Right atrium auricular region (tissue), 2 donors: ENCODE measurements around the gene OMG. TPM values are rescaled to one million over a fixed set of nuclear protein-coding genes. Genes with fewer than 3 reads are reported as not detected.
"Not testable (repeated sequence)": the region's sequence is repeated elsewhere in the genome, so short reads cannot be mapped to it uniquely, and the experiment has no call there.

ENCODE experiments used
- DNase-seq: peaks from one replicate; pipeline ENCODE4 v3.0.0-alpha.2; 2019; ENCODE audit warnings: low spot score
- H3K27ac ChIP-seq, 2 donors: fragments of 200-600 bp; sonication (generic); 1 replicate in 1 of 2; 2 replicates in 1 of 2; pipeline ENCODE4 v1.5.1; 2016 to 2019
- H3K27me3 ChIP-seq, 2 donors: fragments of 200-600 bp; sonication (generic); one replicate each; pipeline versions ENCODE4 v1.5.1 to v1.6.0; 2017 to 2019
- H3K36me3 ChIP-seq: fragments of 200-600 bp; sonication (generic); one replicate; pipeline ENCODE4 v1.5.1; 2016
- H3K4me1 ChIP-seq, 2 donors: fragments of 200-600 bp; sonication (generic); one replicate each; pipeline versions ENCODE4 v1.5.1 to v1.6.0; 2017 to 2019
- H3K4me3 ChIP-seq, 2 donors: fragments of 200-600 bp; sonication (generic); 1 replicate in 1 of 2; 2 replicates in 1 of 2; pipeline ENCODE4 v1.5.1; 2017 to 2019; ENCODE audit warnings: mild to moderate bottlenecking in 1 of 2, moderate library complexity in 1 of 2
- H3K9me3 ChIP-seq, 2 donors: fragments of 200-600 bp; sonication (generic); one replicate each; pipeline ENCODE4 v1.5.1; 2019
- total RNA-seq, 2 donors: library from RNA; depleted of rRNA; stranded (reverse); fragments of >200 nt; gene quantifications; one replicate each; pipeline ENCODE4 v1.1.0, GENCODE V29; 2016
- TF ChIP-seq, protein P1 (sequence below), 2 donors: fragments of 200-600 bp; sonication (generic); IDR thresholded peaks; one replicate each; pipeline ENCODE4 v1.5.1; 2019; ENCODE audit warnings: antibody characterized with exemption in 2 of 2

OMG gene, protein sequence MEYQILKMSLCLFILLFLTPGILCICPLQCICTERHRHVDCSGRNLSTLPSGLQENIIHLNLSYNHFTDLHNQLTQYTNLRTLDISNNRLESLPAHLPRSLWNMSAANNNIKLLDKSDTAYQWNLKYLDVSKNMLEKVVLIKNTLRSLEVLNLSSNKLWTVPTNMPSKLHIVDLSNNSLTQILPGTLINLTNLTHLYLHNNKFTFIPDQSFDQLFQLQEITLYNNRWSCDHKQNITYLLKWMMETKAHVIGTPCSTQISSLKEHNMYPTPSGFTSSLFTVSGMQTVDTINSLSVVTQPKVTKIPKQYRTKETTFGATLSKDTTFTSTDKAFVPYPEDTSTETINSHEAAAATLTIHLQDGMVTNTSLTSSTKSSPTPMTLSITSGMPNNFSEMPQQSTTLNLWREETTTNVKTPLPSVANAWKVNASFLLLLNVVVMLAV
- total RNA-seq, result under 1 TPM; 0.47 to 0.74 TPM

DNA sequence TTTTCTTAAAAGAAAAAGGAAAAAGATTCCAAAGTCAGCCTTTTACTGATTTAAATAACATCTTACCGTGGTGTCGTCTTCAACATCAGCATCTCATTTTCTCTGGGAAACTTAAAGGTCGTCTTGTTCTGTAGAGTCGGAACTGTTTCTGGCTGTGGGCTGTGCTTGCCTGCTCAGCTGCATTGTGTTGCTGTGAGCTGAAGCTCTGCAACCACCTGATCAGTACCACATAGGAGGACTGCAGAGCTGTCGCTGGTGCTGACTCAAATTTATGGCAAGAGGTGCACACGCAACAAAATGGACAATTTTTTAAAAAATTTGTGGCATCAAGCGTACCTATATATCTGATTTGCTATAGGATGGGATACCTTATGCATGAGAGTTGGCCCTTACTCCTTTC is at the start of gene OMG:
Gene OMG (minus strand): TSS at position 150 of the 400 bp plus-strand sequence. CDS start 908 bp downstream, outside the sequence.
- Histone ChIP-seq H3K9me3 (no peaks in the 10 kb centered on the region), H3K36me3 (no peaks in the 10 kb centered on the region), H3K27ac (no peak within 1 kb of the TSS), H3K4me3 (no peak within 1 kb of the TSS), H3K27me3 (no peaks in the 10 kb centered on the region), H3K4me1 (no peaks in the 10 kb centered on the region)
- TF ChIP-seq, protein P1, sequence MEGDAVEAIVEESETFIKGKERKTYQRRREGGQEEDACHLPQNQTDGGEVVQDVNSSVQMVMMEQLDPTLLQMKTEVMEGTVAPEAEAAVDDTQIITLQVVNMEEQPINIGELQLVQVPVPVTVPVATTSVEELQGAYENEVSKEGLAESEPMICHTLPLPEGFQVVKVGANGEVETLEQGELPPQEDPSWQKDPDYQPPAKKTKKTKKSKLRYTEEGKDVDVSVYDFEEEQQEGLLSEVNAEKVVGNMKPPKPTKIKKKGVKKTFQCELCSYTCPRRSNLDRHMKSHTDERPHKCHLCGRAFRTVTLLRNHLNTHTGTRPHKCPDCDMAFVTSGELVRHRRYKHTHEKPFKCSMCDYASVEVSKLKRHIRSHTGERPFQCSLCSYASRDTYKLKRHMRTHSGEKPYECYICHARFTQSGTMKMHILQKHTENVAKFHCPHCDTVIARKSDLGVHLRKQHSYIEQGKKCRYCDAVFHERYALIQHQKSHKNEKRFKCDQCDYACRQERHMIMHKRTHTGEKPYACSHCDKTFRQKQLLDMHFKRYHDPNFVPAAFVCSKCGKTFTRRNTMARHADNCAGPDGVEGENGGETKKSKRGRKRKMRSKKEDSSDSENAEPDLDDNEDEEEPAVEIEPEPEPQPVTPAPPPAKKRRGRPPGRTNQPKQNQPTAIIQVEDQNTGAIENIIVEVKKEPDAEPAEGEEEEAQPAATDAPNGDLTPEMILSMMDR (IDR thresholded peaks at IDR 0.05), result no peak
- no peak for DNase-seq

DNA sequence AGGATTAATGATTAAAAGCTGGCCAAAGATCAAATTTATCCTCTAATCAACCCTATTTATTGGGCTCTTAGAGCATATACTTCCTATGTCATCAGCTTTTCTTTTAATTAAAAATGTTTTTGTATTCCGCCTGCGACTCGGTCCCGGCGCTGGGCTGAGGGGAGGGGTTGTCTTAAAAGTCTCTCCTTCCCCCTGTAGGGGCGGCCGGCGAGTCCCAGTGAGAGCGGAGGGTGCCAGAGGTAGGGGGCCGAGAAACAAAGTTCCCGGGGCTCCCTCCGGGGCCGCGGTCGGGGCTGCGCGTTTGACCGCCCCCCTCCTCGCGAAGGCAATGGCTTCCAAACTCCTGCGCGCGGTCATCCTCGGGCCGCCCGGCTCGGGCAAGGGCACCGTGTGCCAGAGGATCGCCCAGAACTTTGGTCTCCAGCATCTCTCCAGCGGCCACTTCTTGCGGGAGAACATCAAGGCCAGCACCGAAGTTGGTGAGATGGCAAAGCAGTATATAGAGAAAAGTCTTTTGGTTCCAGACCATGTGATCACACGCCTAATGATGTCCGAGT is 48.2 kb upstream of the OMG start:
- H3K4me3 ChIP-seq, H3K4me1 ChIP-seq, H3K27me3 ChIP-seq, H3K9me3 ChIP-seq, DNase-seq, H3K27ac ChIP-seq: not testable (repeated sequence)
- H3K36me3 ChIP-seq, result peaks cover 35% of the 10 kb centered on the region

DNA sequence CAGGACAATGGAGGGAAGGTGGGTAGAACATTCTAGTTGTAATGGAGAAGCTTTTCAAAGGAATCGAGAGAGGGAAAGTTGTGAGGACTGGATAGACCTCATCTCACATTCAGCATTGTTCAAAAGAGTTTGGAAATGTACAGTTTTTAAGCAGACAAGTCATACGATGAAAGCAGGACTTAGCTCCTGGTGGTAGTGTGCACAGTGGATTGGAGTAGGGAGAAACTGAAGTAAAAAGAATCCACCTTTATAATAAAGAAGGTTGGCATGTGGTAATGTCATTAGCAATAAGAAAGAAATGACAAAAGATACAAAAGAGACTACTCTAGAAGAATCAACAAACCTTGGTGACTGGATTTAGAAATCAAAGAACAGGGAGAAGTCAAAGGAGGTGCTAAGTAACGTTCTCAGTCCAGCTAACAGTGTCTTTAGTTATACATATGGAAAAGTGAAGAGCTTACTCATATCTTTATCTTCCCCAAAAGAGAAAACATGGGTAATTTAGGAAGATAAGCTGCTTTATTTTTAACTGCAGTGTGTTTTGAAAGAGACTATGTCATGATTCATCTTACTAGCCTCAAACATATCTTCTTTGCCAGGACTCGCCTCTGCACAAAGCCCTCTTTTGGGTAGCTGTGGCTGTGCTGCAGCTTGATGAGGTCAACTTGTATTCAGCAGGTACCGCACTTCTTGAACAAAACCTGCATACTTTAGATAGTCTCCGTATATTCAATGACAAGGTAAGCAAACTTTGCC is 43.0 kb upstream of the OMG start:
- DNase-seq, result no peak
- H3K27me3 ChIP-seq, result no peaks in the 10 kb centered on the region
- no peak overlapping the region for H3K4me3 ChIP-seq
- H3K36me3 ChIP-seq, result peaks cover 41% of the 10 kb centered on the region
- no peaks in the 10 kb centered on the region for H3K9me3 ChIP-seq
- H3K4me1 ChIP-seq, result peaks cover 0 to 13% of the 10 kb centered on the region in 2 donors
- TF ChIP-seq, protein P1 (IDR thresholded peaks at IDR 0.05), result no peak
- H3K27ac ChIP-seq, result peak overlapping the region in 1 of 2 donors; percentile 17

DNA sequence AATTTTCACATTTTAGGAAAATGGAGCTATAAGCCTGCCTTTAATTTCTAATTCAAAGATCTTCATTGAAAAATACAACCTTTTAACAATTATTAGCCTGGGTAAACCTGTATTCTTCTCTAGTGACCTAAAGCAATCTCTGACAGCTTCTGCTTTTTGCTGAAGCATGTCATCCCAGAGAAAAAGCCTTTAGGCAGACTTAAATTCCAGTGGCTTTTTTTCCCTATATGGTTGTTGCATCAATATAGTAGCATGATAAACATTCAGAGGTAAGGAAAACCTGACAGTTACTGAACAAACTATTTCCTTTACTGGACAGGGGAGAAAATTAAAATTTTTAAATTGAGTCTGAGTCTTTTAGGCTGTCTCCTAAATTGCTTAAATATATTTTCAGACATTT is 32.2 kb upstream of the OMG start:
- H3K27me3 ChIP-seq, result no peaks in the 10 kb centered on the region
- TF ChIP-seq, protein P1 (IDR thresholded peaks at IDR 0.05), result no peak
- no peaks in the 10 kb centered on the region for H3K4me1 ChIP-seq
- H3K4me3 ChIP-seq, result no peak overlapping the region
- H3K9me3 ChIP-seq, result no peaks in the 10 kb centered on the region
- H3K27ac ChIP-seq, result no peak overlapping the region
- DNase-seq, result no peak
- H3K36me3 ChIP-seq, result peaks cover 25% of the 10 kb centered on the region

DNA sequence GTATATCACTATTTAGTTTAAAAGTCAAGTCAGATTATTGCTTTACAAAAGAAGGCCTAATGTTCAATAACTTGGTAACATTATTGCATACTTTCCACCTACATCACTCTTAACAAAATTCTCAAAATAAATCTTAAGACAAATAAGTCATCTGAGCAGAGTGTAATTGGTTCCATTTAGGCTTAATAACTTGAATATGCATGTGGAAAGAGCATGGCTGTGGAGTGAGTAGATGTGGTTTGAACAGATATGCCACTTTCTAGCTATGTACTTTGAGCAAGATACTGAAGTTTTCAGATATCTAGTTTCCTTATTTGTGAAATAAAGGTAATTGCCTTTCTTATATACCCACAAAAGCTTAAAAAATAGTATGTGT is 31.1 kb upstream of the OMG start:
- no peaks in the 10 kb centered on the region for H3K4me1 ChIP-seq
- no peak for DNase-seq
- H3K36me3 ChIP-seq, result peaks cover 25% of the 10 kb centered on the region
- H3K27ac ChIP-seq, result no peak overlapping the region
- H3K9me3 ChIP-seq, result no peaks in the 10 kb centered on the region
- no peak overlapping the region for H3K4me3 ChIP-seq
- H3K27me3 ChIP-seq, result no peaks in the 10 kb centered on the region
- TF ChIP-seq, protein P1 (IDR thresholded peaks at IDR 0.05), result no peak
